ENCODE measurements around the gene NHLRC4. TPM values are rescaled to one million over a fixed set of nuclear protein-coding genes. Genes with fewer than 3 reads are reported as not detected.
A peak's percentile ranks its signal among the peaks of the same experiment; 100 is the strongest.

NHLRC4 gene
- total RNA-seq, 4 donors from 2014 or later: 0.47 to 2.9 (median 0.87) TPM

- 87% methylated on average over 3 of the region's 14 CpGs; no CpG with 5 or more reads in 1 of the 2 donors for WGBS, 2 donors (ENCODE audit: low coverage in 1 of 2)
- TF ChIP-seq POLR2A (IDR thresholded peaks at IDR 0.05): no peak
- no peak for TF ChIP-seq EP300 (IDR thresholded peaks at IDR 0.05)
- TF ChIP-seq CTCF (IDR thresholded peaks at IDR 0.05): no peak
- TF ChIP-seq POLR2AphosphoS5 (IDR thresholded peaks at IDR 0.05): no peak
- no peak for ATAC-seq
- Histone ChIP-seq H3K36me3 (peaks cover 0 to 12% of the 10 kb centered on the region in 2 donors), H3K27me3 (no peaks in the 10 kb centered on the region), H3K4me1 (peaks cover 0 to 10% (median 2%) of the 10 kb centered on the region in 3 donors), H3K4me3 (no peak overlapping the region), H3K9me3 (no peaks in the 10 kb centered on the region), H3K27ac (no peak overlapping the region)
Observed at GRCh38 chr16:609984-610383, 43.2 kb downstream of the NHLRC4 start.

- H3K27me3 ChIP-seq: no peaks in the 10 kb centered on the region
- TF ChIP-seq CTCF (IDR thresholded peaks at IDR 0.05) (peak in 3 of 4 experiments; percentile 38 to 75 (median 54)), EP300 (IDR thresholded peaks at IDR 0.05) (no peak), POLR2A (IDR thresholded peaks at IDR 0.05) (no peak)
- no peaks in the 10 kb centered on the region for H3K9me3 ChIP-seq
- no peak overlapping the region for H3K4me3 ChIP-seq
- WGBS, 2 donors (ENCODE audit: low coverage in 1 of 2): 100% methylated on average over 3 of the region's 28 CpGs; no CpG with 5 or more reads in 1 of the 2 donors
- peak; percentile 51 for ATAC-seq
- no peak overlapping the region for H3K27ac ChIP-seq
- H3K4me1 ChIP-seq: peaks cover 0 to 10% (median 2%) of the 10 kb centered on the region in 3 donors
- peaks cover 0 to 7% of the 10 kb centered on the region in 2 donors for H3K36me3 ChIP-seq
Observed at GRCh38 chr16:610513-611381, 43.9 kb downstream of the NHLRC4 start.

- 86 to 91% methylated on average over 8 to 11 of the region's 13 CpGs for WGBS, 2 donors (ENCODE audit: low coverage in 1 of 2)
- Histone ChIP-seq H3K27ac (no peak overlapping the region), H3K4me1 (peaks cover 0 to 10% (median 2%) of the 10 kb centered on the region in 3 donors), H3K27me3 (no peaks in the 10 kb centered on the region), H3K36me3 (peaks cover 0 to 28% of the 10 kb centered on the region in 2 donors), H3K4me3 (no peak overlapping the region), H3K9me3 (no peaks in the 10 kb centered on the region)
- no peak for ATAC-seq
- TF ChIP-seq POLR2A (IDR thresholded peaks at IDR 0.05) (no peak), EP300 (IDR thresholded peaks at IDR 0.05) (no peak), CTCF (IDR thresholded peaks at IDR 0.05) (no peak), POLR2AphosphoS5 (IDR thresholded peaks at IDR 0.05) (no peak)
Observed at GRCh38 chr16:615122-615521, 48.3 kb downstream of the NHLRC4 start.

GRCh38 chr16:616733-617586 is 50.2 kb downstream of the NHLRC4 start:
- 82 to 84% methylated on average over 3 of the region's 39 CpGs for WGBS, 2 donors (ENCODE audit: low coverage in 1 of 2)
- no peak for TF ChIP-seq POLR2AphosphoS5 (IDR thresholded peaks at IDR 0.05)
- Histone ChIP-seq H3K4me3 (no peak overlapping the region), H3K9me3 (no peaks in the 10 kb centered on the region), H3K27me3 (no peaks in the 10 kb centered on the region), H3K27ac (no peak overlapping the region), H3K4me1 (peaks cover 0 to 10% (median 0%) of the 10 kb centered on the region in 3 donors), H3K36me3 (peaks cover 0 to 38% of the 10 kb centered on the region in 2 donors)
- no peak for ATAC-seq

GRCh38 chr16:617855-618254 is 51.0 kb downstream of the NHLRC4 start:
- H3K4me1 ChIP-seq: peaks cover 0 to 13% (median 0%) of the 10 kb centered on the region in 3 donors
- 74 to 89% methylated on average over 3 to 4 of the region's 16 CpGs for WGBS, 2 donors (ENCODE audit: low coverage in 1 of 2)
- no peaks in the 10 kb centered on the region for H3K27me3 ChIP-seq
- no peak overlapping the region for H3K4me3 ChIP-seq
- no peaks in the 10 kb centered on the region for H3K9me3 ChIP-seq
- no peak for ATAC-seq
- H3K36me3 ChIP-seq: peaks cover 0 to 38% of the 10 kb centered on the region in 2 donors
- TF ChIP-seq EP300 (IDR thresholded peaks at IDR 0.05): no peak
- TF ChIP-seq CTCF (IDR thresholded peaks at IDR 0.05): no peak
- no peak for TF ChIP-seq POLR2AphosphoS5 (IDR thresholded peaks at IDR 0.05)
- no peak for TF ChIP-seq POLR2A (IDR thresholded peaks at IDR 0.05)
- H3K27ac ChIP-seq: no peak overlapping the region
